SJCRH30 (cell line): Measurements from ENCODE around the gene FCSK. TPM values are rescaled to one million over a fixed set of nuclear protein-coding genes. Genes with fewer than 3 reads are reported as not detected.
A peak's percentile ranks its signal among the peaks of the same experiment; 100 is the strongest.
"Not testable (repeated sequence)": the region's sequence is repeated elsewhere in the genome, so short reads cannot be mapped to it uniquely, and the experiment has no call there.

Experiments used
- DNase-seq, 2 experiments: peaks; one replicate each; pipeline ENCODE4 v3.0.0-alpha.2; 2015 to 2020
- H3K27ac ChIP-seq: fragments of 250-450 bp; sonication (Bioruptor Pico); 2 replicates; pipeline ENCODE4 v1.5.1; 2020; ENCODE audit warnings: mild to moderate bottlenecking, moderate library complexity
- H3K27me3 ChIP-seq: fragments of 250-450 bp; sonication (Bioruptor Pico); 2 replicates; pipeline ENCODE4 v1.5.1; 2020; ENCODE audit warnings: mild to moderate bottlenecking, moderate library complexity
- H3K36me3 ChIP-seq: fragments of 250-450 bp; sonication (Bioruptor Pico); 2 replicates; pipeline ENCODE4 v1.5.1; 2020; ENCODE audit warnings: mild to moderate bottlenecking, moderate library complexity
- H3K4me1 ChIP-seq: fragments of 250-450 bp; sonication (Bioruptor Pico); 2 replicates; pipeline ENCODE4 v1.5.1; 2020; ENCODE audit warnings: mild to moderate bottlenecking, moderate library complexity
- H3K4me3 ChIP-seq: fragments of 250-450 bp; sonication (Bioruptor Pico); 2 replicates; pipeline ENCODE4 v1.5.1; 2020; ENCODE audit warnings: mild to moderate bottlenecking, moderate library complexity
- H3K9me3 ChIP-seq: fragments of 250-450 bp; sonication (Bioruptor Pico); replicated peaks from 2 replicates; pipeline ENCODE4 v1.5.1; 2020; ENCODE audit warnings: mild to moderate bottlenecking, moderate library complexity
- total RNA-seq: library from RNA; depleted of rRNA; stranded (reverse); fragments of >200 nt; shearing (Covaris generic); gene quantifications from 2 replicates; pipeline ENCODE4 v1.2.3, GENCODE V29; 2014; rRNA removed

The FCSK gene
- 1.6 and 1.9 TPM in 2 replicates for total RNA-seq

DNA sequence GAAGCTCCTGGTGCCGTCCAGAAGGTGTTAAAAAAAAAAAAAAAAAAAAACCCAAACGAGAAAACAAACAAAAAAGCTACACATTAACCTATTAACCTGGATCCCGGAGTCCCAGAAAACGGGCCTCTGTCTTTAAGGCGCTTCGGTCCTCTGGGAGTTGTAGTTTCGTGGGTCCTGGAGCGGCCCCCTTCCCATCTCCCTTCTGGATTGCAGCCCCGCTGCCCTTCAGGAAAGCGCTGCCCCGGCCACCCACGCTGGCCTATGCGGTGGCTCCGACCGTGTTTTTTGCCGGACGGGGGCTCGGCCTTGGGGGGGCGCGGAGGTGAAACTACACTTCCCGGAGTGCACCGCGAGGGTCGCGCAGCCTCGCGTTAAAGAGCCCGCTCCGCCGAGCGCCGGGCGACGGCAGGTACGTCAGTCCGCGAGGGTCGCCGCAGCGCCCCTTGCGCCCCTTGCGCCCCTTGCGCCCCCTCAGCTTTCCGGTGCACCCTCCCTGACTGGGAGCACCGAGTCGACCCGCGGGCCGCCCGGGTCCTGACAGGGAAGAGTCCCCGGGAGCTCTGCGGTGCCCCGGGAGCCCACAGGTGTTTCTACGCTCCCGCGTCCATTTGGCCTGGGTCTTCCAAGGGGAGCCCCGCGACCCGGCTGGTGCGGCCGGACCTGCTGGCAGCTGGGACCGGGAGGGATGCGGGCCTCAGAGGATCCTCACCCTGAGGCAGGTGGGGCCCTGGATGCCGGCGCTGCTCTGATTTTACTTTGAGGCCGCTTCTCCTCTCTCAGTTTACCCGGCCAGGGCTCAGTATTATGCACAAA is at the start of gene FCSK:
Gene FCSK, plus strand, starts transcription at position 374 of the 813 bp plus-strand sequence. CDS start 8,596 bp downstream, outside the sequence.
- Histone ChIP-seq H3K4me3 (peak within 1 kb of the TSS; percentile 81), H3K27me3 (no peaks in the 10 kb centered on the region), H3K9me3 (no peaks in the 10 kb centered on the region), H3K4me1 (peaks cover 3% of the 10 kb centered on the region), H3K27ac (peak within 1 kb of the TSS; percentile 89), H3K36me3 (no peaks in the 10 kb centered on the region)
- DNase-seq: peak; percentile 58 to 74

DNA sequence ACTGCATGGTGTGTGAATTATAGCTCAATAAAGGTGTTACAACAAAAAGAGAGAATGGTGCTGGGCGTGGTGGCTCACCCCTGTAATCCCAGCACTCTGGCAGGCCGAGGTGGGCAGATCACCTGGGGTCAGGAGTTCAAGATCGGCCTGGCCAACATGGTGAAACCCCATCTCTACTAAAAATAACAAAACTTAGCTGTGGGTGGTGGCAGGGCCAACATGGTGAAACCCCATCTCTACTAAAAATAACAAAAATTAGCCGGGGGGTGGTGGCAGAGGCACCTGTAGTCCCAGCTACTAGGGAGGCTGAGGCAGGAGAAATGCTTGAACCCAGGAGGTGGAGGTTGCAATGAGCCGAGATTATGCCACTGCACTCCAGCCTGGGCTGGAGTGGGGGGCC is 48.3 kb upstream of the FCSK start:
- H3K27me3 ChIP-seq, H3K36me3 ChIP-seq, H3K4me1 ChIP-seq, H3K27ac ChIP-seq, H3K9me3 ChIP-seq, H3K4me3 ChIP-seq, DNase-seq: not testable (repeated sequence)

DNA sequence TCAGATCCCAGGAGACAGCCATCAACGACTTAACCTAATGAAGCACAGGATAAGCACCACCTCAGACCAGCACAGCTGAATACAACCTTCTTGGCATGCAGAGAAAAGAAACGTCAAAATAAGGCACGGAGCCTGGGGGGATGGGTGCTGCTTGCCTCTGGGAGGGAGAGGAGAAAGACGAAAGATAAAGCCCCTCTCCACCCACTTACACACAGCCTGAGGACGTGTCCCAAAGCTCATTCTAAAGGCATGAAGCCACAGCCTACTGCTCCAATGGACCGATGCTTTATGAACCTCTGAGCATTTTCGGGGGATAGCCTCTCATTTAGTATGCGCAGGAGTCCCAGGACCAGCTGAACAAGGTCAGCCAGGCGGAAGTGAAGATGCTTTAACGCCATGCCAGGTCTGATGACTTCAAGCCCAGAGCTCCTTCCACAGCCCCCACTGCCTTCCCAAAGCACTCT is 46.6 kb upstream of the FCSK start:
- no peaks in the 10 kb centered on the region for H3K27me3 ChIP-seq
- no peak for DNase-seq

DNA sequence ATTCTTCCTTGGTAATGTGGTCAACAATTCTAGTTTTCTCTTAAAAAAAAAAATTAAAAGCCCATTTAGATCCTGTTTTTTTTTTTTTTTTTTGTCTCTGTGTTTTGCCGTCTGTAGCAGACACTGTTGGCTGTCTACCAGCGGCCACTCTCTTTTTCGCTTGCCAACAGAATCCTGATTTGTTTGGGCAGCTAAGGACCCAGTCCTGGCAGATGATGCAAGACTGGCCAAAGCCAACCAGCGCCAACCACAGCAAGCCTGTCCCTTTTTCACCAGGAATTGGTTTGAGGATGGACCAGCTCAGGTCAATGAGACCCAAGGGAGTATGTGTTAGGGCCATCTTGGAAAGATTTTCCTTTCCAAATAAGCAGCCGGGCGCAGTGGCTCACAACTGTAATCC is 43.7 kb upstream of the FCSK start:
- no peak for DNase-seq
- H3K27ac ChIP-seq: no peak overlapping the region
- H3K4me3 ChIP-seq: no peak overlapping the region
- no peaks in the 10 kb centered on the region for H3K4me1 ChIP-seq
- no peaks in the 10 kb centered on the region for H3K27me3 ChIP-seq
- H3K36me3 ChIP-seq: no peaks in the 10 kb centered on the region
- H3K9me3 ChIP-seq: no peaks in the 10 kb centered on the region

More for the DNA sequence above, 46.6 kb upstream of the FCSK start:
- H3K4me1 ChIP-seq: no peaks in the 10 kb centered on the region
- H3K36me3 ChIP-seq: no peaks in the 10 kb centered on the region
- no peak overlapping the region for H3K27ac ChIP-seq
- no peak overlapping the region for H3K4me3 ChIP-seq
- no peaks in the 10 kb centered on the region for H3K9me3 ChIP-seq

DNA sequence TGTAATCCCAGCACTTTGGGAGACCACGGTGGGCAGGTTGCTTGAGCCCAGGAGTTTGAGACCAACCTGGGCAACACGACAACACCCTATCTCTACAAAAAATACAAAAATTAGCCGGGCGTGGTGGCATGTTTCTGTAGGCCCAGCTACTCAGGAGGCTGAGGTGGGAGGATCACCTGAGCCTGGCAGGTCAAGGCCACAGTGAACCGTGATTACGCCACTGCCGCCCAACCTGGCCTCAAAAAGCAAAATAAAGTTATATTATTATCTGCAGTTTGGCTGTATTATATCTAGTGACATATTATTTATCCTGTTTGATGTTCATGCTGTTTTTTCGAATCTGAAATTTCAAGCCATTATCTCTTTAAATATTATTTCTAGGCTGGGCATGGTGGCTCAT is 42.0 kb upstream of the FCSK start:
- no peaks in the 10 kb centered on the region for H3K36me3 ChIP-seq
- H3K27ac ChIP-seq: no peak overlapping the region
- no peak overlapping the region for H3K4me3 ChIP-seq
- H3K4me1 ChIP-seq: no peaks in the 10 kb centered on the region
- no peaks in the 10 kb centered on the region for H3K9me3 ChIP-seq
- no peak for DNase-seq
- no peaks in the 10 kb centered on the region for H3K27me3 ChIP-seq

DNA sequence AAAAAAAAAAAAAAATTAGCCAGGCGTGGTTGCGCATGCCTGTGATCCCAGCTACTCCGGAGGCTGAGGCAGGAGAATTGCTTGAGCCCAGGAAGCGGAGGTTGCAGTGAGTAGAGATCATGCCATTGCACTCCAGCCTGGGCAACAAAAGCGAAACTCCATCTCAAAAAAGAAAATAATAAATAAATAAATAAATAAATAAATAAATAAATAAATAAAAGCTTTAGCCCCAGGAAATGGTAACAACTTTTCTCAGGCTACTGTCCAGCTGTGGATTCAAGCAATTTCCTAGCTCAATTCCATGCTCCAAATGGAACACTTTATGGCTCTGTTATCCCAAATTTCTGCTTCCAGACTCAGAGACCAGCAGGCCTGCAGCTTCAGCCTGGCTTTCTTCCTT is 40.8 kb upstream of the FCSK start:
- DNase-seq, H3K4me1 ChIP-seq, H3K27me3 ChIP-seq, H3K9me3 ChIP-seq, H3K36me3 ChIP-seq, H3K27ac ChIP-seq, H3K4me3 ChIP-seq: not testable (repeated sequence)

DNA sequence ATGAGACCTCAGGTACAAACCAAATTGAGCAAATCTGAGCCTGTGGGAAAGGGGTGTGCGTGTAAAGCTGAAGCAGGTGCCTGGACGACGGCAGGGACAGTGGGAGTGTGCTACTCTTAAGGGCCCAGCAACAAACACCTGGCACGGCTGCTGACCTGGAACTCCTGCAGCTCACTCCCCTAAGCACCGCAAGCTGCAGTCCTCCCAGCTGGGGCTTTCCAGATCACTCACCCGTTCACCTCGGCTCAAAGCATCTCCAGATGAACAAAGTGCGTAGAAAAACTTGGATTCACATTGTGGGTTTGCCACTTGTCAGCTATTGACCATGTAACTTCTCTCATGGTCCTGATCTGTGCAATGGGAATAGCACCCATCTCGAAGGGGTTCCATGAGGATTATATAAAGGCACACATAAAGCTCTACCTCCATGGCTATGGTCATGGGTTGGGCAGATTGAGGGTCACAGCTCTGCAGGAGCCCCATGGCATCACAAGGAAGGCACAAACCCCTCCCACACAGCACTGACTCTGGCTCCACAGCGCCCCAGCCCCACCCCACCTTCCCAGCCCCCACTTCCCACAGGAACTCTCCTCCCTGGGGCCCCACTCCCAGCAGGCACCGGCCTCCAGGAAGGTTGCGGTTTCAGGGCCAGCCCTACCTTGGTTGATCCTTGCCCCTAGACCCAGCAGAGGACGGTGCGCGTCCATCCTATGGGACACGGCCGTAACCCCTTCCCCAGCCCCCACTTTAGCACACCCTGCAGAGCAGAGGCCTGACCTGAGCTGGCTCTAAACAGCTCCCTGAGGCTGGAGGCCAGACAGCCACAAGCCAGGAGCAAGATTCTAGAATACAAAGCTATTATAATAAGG is 37.4 kb upstream of the FCSK start:
- H3K4me1 ChIP-seq: no peaks in the 10 kb centered on the region
- H3K4me3 ChIP-seq: no peak overlapping the region
- no peaks in the 10 kb centered on the region for H3K27me3 ChIP-seq
- no peak for DNase-seq
- no peaks in the 10 kb centered on the region for H3K36me3 ChIP-seq
- H3K9me3 ChIP-seq: no peaks in the 10 kb centered on the region
- no peak overlapping the region for H3K27ac ChIP-seq

DNA sequence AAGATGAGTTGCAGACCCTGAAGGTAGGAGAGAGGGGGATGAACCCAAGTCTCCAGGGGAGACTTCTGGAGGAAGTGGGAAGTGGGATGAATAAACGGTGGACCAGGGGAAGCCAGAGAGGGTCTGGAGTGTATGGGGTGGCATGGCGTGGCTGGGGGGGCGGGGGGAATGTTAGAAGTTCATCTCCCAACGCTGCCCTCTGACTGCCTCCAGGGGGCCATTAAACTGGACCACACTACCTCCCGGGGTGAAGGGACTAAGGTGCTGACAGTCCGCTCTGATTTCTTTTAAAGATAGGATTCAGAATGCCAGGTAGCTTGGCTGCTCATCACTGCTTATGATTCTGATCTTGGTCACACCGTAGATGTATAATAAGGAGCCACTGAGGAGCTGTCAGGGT is 36.7 kb upstream of the FCSK start:
- no peak for DNase-seq
- Histone ChIP-seq H3K36me3 (no peaks in the 10 kb centered on the region), H3K4me3 (no peak overlapping the region), H3K4me1 (no peaks in the 10 kb centered on the region), H3K9me3 (no peaks in the 10 kb centered on the region), H3K27ac (no peak overlapping the region), H3K27me3 (no peaks in the 10 kb centered on the region)

DNA sequence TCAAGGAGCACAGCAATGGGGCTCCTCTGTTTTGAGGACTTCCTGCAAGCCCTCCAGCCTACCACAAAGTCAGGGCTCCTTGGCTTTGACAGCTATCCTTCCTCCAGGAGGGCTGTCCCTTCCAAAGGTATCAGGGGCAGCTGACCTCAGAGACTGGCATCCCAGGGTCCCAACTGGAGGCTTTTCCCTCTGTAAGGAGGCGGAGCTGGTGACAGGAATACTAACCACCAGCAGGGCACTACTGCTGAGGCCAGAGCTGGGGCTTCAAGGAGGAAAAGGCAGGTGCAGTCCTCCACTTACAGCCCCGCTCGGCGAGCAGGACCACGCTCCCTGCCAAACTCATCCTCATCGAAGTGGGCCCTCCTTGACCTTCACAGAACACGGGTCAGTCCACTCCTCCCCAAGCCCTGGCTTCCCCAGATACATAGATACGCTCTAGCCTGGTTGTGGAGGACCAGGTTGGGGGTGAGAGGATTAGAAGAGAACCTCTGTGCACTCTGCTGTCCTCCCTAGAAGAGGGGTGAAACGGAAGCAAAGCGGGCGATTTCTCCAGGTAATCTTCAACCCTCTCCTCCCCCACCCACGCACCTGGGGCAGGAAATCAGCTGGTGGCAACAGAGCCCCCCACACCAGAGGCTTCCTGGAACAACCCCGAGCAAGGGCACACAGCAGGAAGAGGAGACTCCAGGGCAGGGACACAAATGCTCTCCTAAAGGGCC is 36.0 kb upstream of the FCSK start:
- H3K4me3 ChIP-seq: no peak overlapping the region
- H3K4me1 ChIP-seq: no peaks in the 10 kb centered on the region
- H3K36me3 ChIP-seq: no peaks in the 10 kb centered on the region
- no peak for DNase-seq
- no peaks in the 10 kb centered on the region for H3K9me3 ChIP-seq
- H3K27ac ChIP-seq: no peak overlapping the region
- H3K27me3 ChIP-seq: no peaks in the 10 kb centered on the region

DNA sequence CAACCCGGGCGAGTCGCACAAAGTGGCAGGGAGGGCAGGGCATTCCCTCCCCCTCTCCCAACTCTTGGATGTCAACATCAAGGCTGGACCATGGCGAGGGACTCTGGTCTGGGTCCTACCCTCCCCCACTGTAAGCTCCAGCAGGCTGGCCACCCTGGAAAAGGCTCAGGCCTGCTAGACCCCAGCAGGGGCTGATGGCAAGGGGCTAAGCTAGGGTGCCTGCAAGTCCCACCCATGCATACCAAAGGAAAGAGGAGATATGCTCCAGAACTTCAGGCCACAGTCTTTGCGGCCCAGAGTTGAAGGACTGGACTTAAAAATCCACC is 35.4 kb upstream of the FCSK start:
- Histone ChIP-seq H3K27me3 (no peaks in the 10 kb centered on the region), H3K4me3 (no peak overlapping the region), H3K27ac (no peak overlapping the region), H3K36me3 (no peaks in the 10 kb centered on the region), H3K4me1 (no peaks in the 10 kb centered on the region), H3K9me3 (no peaks in the 10 kb centered on the region)
- DNase-seq: no peak

DNA sequence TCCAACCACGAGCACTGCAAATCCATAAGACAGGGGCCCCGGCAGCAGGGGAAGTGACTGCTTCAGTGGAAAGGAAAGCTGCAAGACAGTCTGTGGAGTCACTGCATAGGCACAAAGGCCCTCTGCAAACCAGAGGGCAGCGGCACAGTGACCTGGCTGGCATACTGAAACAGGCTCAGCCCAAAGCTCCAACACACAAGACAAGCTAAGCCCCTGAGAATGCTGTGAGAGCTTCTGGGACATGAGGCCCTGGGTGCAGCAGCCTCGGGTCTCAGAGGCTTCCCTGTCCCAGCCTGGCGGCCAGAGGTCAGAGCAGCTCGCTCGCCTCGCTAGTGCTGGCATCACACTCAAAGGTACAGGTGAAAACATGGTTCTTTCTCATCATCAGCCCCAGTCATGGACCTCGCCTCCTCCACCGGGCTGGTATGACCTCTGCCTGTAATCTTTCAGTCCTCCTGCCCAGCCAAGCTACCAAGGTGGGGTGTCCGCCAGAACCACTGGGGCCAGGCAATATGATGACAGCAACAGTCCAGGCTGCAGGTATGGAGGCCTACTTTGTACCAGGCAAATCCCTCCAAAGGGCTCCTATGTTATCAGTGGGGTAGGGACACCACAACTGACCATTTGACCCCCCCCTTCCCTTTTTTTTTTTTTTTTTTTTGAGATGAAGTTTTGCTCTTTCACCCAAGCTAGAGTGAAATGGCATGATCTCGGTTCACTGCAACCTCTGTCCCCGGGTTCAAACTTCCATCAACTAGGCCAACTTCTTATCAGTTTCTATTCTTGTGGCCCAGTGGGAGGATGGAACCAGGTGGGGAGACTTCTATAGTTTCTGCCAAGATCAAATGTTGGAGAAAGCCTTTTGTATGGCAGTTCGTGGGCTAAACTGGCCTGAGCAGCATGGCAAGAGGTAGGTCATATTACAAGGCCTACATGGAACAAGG is 34.7 kb upstream of the FCSK start:
- Histone ChIP-seq H3K4me3 (no peak overlapping the region), H3K9me3 (no peaks in the 10 kb centered on the region), H3K27me3 (no peaks in the 10 kb centered on the region), H3K4me1 (no peaks in the 10 kb centered on the region), H3K27ac (no peak overlapping the region), H3K36me3 (no peaks in the 10 kb centered on the region)
- DNase-seq: no peak

DNA sequence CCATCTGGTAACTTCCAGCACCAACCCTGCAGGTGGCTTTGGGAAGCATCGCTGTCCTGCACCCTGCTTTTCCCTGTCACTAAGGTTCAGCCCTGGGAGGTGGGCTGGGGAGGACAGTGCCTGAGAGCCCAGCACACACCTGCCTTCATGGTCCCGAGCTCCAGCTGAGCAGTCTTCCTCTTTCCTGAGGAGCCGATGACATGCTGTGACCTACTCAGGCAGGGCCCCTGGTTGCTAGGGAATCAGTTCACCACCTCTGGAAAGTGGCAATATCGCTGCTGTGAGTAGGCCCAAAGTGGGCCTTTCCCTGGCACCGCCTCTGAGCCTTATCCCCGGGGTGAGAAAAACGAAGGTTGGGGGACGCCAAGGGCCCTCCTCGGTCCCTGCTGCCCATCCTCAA is 33.4 kb upstream of the FCSK start:
- no peaks in the 10 kb centered on the region for H3K4me1 ChIP-seq
- no peak for DNase-seq
- no peak overlapping the region for H3K27ac ChIP-seq
- no peak overlapping the region for H3K4me3 ChIP-seq
- H3K36me3 ChIP-seq: no peaks in the 10 kb centered on the region
- no peaks in the 10 kb centered on the region for H3K27me3 ChIP-seq
- H3K9me3 ChIP-seq: no peaks in the 10 kb centered on the region

DNA sequence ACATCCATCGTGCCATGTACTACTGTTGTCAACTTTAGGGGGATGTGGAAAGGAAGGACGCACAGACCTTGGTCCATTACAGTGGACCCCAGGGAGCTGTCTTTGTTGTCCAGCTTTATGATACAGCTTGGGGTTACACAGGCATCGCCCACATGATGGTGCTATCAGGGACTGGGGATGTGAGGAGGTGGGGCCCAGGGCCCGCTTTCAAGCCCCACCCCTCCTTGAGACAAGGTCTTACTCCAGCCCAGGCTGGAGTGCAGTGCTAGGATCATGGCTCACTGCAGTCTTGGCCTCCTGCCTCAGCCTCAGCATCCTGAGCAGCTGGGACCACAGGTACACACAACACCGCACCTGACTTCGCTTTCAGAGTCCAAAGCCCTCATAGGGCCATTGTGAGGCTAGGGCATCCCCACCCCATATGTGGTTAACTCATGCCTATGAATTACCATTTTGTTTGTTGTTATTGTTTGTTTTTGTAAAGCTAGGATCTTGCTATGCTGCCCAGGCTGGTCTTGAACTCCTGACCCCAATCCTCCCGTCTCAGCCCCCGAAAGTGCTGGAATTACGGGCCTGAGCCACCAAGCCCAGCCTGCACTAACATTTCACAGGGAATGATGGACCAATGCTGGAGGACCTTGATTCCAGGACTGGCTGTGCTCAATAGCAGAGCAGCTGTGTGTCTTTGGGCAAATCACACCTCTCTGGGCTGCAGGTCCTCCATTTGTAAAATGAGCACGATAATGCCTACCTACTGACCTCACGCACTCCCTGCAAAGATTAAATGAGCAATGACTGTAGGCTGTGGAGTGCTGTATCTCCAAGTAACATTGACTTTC is 32.7 kb upstream of the FCSK start:
- DNase-seq: no peak
- Histone ChIP-seq H3K36me3 (no peaks in the 10 kb centered on the region), H3K4me1 (no peaks in the 10 kb centered on the region), H3K27me3 (no peaks in the 10 kb centered on the region), H3K9me3 (no peaks in the 10 kb centered on the region), H3K4me3 (no peak overlapping the region), H3K27ac (no peak overlapping the region)
